GM19240 (cell line): Measurements from ENCODE around the gene CCER1.

ENCODE experiments used
- DNase-seq: peaks from one replicate; pipeline ENCODE4 v3.0.0; 2011; ENCODE audit warnings: low spot score; ENCODE audit not compliant: insufficient read length

CCER1 gene

GRCh38 chr12:90921536-90921935, 33.4 kb downstream of the CCER1 start:
- DNase-seq: no peak

GRCh38 chr12:90920222-90920621, 34.8 kb downstream of the CCER1 start:
- DNase-seq: no peak

- no peak for DNase-seq
These were observed 37.5 kb downstream of the CCER1 start for GRCh38 chr12:90917431-90917830.

GRCh38 chr12:90916516-90916915, 38.5 kb downstream of the CCER1 start:
- no peak for DNase-seq

GRCh38 chr12:90915353-90915752, 39.6 kb downstream of the CCER1 start:
- DNase-seq: no peak

GRCh38 chr12:90910958-90911357, 44.0 kb downstream of the CCER1 start:
- DNase-seq: no peak

- no peak for DNase-seq
These were observed 45.8 kb downstream of the CCER1 start for GRCh38 chr12:90909069-90909770.

- no peak for DNase-seq
These were observed 46.5 kb downstream of the CCER1 start for GRCh38 chr12:90908465-90908864.

- DNase-seq: no peak
These were observed 49.1 kb downstream of the CCER1 start for GRCh38 chr12:90905691-90906370.

- no peak for DNase-seq
These were observed 52.4 kb downstream of the CCER1 start for GRCh38 chr12:90902596-90902995.
